ENCODE results near the gene WDR81.
"Not testable (repeated sequence)": the region's sequence is repeated elsewhere in the genome, so short reads cannot be mapped to it uniquely, and the experiment has no call there.

Gene WDR81

GRCh38 chr17:1755827-1756262 lies 31.3 kb downstream of the WDR81 start:
- DNase-seq = no peak

DNA sequence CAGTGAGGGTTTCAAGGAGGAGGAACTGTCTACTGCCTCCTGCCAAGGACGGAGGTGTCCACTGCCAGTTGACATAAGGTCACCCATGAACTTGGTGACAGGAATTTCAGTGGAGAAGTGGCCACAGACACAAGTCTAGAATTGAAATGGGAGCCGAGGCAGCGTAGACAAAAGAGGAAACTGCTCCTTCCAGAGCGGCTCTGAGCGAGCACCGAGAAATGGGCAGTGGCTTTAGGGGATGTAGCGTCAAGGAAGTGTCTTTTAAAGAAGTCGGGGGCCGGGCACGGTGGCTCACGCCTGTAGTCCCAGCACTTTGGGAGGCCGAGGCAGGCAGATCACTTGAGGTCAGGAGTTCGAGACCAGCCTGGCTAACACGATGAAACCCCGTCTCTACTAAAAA lies 34.3 kb downstream of the WDR81 start:
- DNase-seq = no peak

DNA sequence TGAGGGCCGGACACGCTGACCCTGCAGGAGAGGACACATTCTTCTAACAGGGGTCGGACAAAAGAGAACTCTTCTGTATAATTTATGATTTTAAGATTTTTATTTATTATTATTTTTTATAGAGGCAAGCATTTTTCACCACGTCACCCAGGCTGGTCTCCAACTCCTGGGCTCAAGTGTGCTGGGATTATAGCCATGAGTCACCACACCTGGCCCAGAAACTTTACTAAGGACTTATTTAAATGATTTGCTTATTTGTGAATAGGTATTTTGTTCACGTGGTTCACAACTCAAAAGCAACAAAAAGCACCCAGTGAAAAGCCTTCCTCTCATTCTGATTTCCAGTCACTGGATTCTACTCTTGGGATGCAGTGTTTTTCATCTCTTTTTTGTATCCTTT lies 35.0 kb downstream of the WDR81 start:
- DNase-seq = no peak

DNA sequence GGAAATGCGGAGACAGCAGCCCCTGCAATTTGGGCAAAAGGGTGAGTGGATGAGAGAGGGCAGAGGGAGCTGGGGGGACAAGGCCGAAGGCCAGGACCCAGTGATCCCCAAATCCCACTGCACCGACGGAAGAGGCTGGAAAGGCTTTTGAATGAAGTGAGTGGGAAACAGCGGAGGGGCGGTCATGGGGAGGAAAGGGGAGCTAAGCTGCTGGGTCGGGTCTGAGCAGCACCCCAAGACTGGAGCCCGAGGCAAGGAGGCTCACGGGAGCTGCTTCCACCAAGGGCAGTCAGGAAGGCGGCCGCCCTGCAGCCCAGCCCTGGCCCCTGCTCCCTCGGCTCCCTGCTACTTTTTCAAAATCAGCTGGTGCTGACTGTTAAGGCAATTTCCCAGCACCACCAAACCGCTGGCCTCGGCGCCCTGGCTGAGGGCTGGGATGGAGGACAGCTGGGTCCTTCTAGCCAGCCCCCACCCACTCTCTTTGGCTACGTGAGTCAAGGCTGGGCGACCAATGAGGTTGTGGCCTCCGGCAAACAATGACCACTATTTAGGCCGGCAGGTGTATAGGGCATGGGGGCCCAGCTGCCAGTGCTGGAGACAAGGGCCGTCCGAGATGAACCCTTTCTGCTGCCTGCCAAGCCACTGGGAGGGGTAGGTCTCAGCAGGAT lies 37.9 kb downstream of the WDR81 start:
- DNase-seq = no peak

DNA sequence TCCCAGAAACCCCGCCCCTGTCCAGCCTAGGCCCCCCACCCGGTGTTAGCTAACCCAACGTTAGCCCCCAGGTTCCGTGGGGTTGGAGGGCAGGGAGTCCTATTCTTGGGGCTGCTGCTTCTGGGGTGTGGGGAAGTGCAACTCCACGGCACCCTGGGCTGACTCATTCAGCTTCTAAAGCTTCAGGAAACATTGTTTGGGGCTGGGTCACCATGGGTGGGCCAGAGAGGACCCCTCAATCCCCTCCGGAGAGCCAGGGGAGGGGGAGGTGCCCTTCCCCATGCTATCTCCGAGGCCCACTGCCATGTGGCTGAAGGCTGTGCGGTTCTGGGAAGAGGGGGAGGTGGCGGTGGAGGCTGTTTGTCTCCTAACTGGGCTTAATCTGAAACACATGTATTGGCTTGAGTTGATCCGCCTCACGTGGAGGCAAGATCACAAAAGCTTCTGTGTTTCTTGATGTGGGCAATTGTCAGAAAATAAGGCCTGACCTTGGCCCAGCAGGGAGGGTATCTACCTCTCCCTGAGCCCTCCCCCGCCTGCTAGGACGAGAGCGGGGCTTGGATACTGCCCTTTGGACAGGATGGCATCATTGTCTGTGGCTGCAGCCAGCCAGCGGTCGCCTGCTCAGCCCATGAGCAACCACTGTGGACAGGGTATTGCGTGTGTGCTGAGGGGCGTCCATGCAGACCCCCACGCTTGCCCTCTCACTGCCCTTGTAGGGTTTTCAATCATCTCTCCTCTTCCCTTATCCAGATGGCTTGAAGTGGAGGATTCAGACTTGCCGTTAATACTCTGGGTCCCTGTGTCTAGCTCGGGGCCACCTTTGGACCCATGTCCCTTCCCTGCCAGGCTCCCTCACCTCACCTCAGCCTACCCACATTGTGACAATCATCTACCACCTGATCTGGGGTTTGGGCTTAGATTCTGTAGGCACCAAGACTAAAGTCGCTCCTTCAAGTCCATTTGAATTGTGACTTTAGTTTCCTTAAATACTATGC lies 38.7 kb downstream of the WDR81 start:
- DNase-seq = no peak

DNA sequence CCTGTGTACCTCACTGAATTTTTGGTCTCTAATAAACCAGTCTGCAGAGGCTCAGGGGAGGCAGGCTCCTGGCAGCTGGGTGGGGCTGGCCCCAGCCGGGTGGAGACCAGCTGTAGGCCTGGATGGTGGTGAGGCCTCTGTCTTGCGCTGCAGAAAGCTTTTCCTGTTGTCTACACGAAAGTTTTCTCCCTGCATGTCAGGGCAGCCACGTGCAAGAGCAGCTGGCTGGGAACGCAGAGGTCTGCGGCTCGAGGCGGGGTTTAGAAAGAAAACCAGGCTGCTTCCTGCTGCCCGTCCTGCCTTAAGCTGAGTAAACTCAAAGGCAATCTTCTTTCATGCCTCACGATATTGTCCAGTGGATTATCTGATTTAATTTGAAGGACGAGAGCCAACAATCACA lies 39.8 kb downstream of the WDR81 start:
- DNase-seq = peak; percentile 85

- DNase-seq = not testable (repeated sequence)
Observed at GRCh38 chr17:1764705-1765104, 40.2 kb downstream of the WDR81 start.

- DNase-seq = no peak
Observed at GRCh38 chr17:1765576-1765975, 41.1 kb downstream of the WDR81 start.

- DNase-seq = no peak
Observed at GRCh38 chr17:1766382-1767135, 42.1 kb downstream of the WDR81 start.

DNA sequence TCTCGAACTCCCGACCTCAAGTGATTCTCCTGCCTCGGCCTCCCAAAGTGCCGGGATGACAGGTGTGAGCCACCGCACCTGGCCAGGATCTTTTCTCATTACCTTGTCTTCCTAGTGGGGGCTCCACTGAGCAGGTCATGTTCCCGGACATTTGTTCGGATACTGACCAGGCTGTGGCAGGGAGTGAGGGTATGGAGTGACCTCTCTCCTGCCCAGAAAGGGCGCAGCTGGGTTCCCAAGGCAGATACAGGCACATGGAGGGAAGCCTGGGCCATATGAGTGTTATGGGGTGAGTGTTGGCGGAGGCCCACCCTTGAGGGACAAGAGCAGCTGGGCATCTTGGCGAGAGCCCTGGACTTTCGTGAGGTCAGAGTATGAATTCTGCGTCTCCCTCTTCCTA lies 42.9 kb downstream of the WDR81 start:
- DNase-seq = no peak

DNA sequence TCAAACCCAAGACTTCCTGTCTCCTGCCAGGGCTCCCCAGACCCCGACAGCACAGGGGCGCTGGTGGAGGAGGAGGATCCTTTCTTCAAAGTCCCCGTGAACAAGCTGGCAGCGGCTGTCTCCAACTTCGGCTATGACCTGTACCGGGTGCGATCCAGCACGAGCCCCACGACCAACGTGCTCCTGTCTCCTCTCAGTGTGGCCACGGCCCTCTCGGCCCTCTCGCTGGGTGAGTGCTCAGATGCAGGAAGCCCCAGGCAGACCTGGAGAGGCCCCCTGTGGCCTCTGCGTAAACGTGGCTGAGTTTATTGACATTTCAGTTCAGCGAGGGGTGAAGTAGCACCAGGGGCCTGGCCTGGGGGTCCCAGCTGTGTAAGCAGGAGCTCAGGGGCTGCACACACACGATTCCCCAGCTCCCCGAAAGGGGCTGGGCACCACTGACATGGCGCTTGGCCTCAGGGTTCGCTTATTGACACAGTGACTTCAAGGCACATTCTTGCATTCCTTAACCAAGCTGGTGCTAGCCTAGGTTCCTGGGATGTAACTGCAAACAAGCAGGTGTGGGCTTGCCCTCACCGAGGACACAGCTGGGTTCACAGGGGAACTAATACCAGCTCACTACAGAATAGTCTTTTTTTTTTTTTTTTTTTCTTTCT lies 45.4 kb downstream of the WDR81 start:
- DNase-seq = peak; percentile 41

GRCh38 chr17:1773000-1773695 lies 48.6 kb downstream of the WDR81 start:
- DNase-seq = not testable (repeated sequence)

DNA sequence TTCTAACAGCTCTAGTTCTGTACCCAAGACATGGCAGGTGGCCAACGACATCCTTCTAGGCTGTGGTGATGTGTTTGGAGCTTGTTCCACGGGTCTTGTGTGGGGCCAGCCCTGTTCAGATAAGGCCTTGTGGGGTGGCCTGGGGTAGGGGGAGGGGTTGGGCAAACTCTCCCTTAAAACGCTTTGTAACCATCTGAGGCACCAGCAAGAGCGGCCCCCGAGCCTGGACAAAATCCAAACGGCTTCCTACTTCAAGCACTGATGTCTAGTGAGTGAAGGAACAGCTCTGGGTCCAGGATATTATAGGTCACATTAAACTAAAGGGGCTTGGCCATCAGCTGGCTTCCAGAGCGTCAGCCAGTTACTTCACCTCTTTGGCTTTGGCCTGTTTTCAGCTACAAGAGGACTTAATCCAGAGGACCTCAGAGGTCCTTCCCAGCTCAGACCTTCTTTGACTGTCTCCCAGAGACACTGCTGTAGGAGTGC lies 49.2 kb downstream of the WDR81 start:
- DNase-seq = no peak

- DNase-seq = no peak
Observed at GRCh38 chr17:1774390-1775176, 50.1 kb downstream of the WDR81 start.

GRCh38 chr17:1776328-1776727 lies 51.8 kb downstream of the WDR81 start:
- no peak for DNase-seq

GRCh38 chr17:1776857-1777256 lies 52.4 kb downstream of the WDR81 start:
- no peak for DNase-seq

GRCh38 chr17:1779571-1780131 lies 55.1 kb downstream of the WDR81 start:
- DNase-seq = no peak

DNA sequence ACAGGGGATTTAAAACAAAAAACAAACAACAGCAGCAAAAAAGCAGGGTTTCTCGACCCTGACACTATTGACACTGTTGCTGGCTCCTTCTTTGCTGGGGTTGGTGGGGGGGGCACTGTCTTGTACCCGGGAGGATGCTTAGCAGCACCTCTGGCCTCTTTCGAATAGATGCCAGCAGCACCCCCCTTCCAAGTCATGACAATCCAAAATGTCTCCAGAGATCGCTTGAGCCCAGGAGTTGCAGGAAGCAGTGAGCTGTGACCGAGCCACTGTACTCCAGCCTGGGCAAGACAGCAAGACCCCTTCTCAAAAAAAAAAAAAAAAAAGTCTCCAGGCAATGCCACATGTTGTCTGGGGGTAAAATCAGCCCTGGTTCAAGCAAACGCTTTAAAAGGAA lies 57.7 kb downstream of the WDR81 start:
- DNase-seq = no peak

GRCh38 chr17:1783271-1783670 lies 58.8 kb downstream of the WDR81 start:
- no peak for DNase-seq

GRCh38 chr17:1783834-1784611 lies 59.5 kb downstream of the WDR81 start:
- DNase-seq = peak; percentile 10

All from RPMI8226 (cell line).